Neural progenitor cell (in vitro differentiated cells): ENCODE data around the gene FRAS1. TPM values are rescaled to one million over a fixed set of nuclear protein-coding genes. Genes with fewer than 3 reads are reported as not detected.
A peak's percentile ranks its signal among the peaks of the same experiment; 100 is the strongest.

Source experiments
- DNase-seq: peaks from one replicate; pipeline ENCODE4 v3.0.0-alpha.2; 2016; ENCODE audit warnings: low spot score
- H2AFZ ChIP-seq: fragments of 200-600 bp; sonication (generic); replicated peaks from 2 replicates; pipeline ENCODE4 v1.6.1; 2016; ENCODE audit warnings: antibody characterized with exemption
- H3F3A ChIP-seq: fragments of 200-600 bp; sonication (generic); 2 replicates; pipeline ENCODE4 v1.6.1; 2016; ENCODE audit warnings: antibody characterized with exemption, low read depth
- H3K27ac ChIP-seq: fragments of 200-600 bp; sonication (generic); 2 replicates; pipeline ENCODE4 v1.5.1; 2016; ENCODE audit warnings: mild to moderate bottlenecking
- H3K27me3 ChIP-seq: fragments of 200-600 bp; sonication (generic); 2 replicates; pipeline ENCODE4 v1.6.1; 2016; ENCODE audit warnings: mild to moderate bottlenecking, moderate library complexity
- H3K36me3 ChIP-seq: fragments of 200-600 bp; sonication (generic); 2 replicates; pipeline ENCODE4 v1.5.1; 2016
- H3K4me1 ChIP-seq: fragments of 200-600 bp; sonication (generic); 2 replicates; pipeline ENCODE4 v1.6.1; 2016; ENCODE audit warnings: mixed run types
- H3K4me2 ChIP-seq: fragments of 200-600 bp; sonication (generic); 2 replicates; pipeline ENCODE4 v1.6.1; 2016
- H3K4me3 ChIP-seq: fragments of 200-600 bp; sonication (generic); 2 replicates; pipeline ENCODE4 v1.5.1; 2016
- H3K79me2 ChIP-seq: fragments of 200-600 bp; sonication (generic); 2 replicates; pipeline ENCODE4 v1.6.1; 2016; ENCODE audit warnings: low read depth
- H3K9ac ChIP-seq: fragments of 200-600 bp; sonication (generic); 2 replicates; pipeline ENCODE4 v1.6.1; 2016
- H3K9me3 ChIP-seq: fragments of 200-600 bp; sonication (generic); 2 replicates; pipeline ENCODE4 v1.5.1; 2016; ENCODE audit warnings: low read depth
- H4K20me1 ChIP-seq: fragments of 200-600 bp; sonication (generic); 2 replicates; pipeline ENCODE4 v1.6.1; 2016; ENCODE audit warnings: low read depth
- H3K27ac Mint-ChIP-seq: 3 replicates; pipeline ENCODE4 v1.8.0; 2021; ENCODE audit warnings: mixed read lengths
- H3K27me3 Mint-ChIP-seq: 2 replicates; pipeline ENCODE4 v1.8.0; 2022; ENCODE audit warnings: low read depth, mild to moderate bottlenecking, inconsistent platforms, moderate library complexity, mixed read lengths; ENCODE audit not compliant: insufficient read depth
- H3K36me3 Mint-ChIP-seq: 3 replicates; pipeline ENCODE4 v1.8.0; 2021; ENCODE audit warnings: mixed read lengths
- H3K4me1 Mint-ChIP-seq: 3 replicates; pipeline ENCODE4 v1.8.0; 2021; ENCODE audit warnings: mixed read lengths
- H3K4me3 Mint-ChIP-seq: 3 replicates; pipeline ENCODE4 v1.8.0; 2021; ENCODE audit warnings: mild to moderate bottlenecking, moderate library complexity, mixed read lengths
- H3K9me3 Mint-ChIP-seq: 3 replicates; pipeline ENCODE4 v1.8.0; 2020; ENCODE audit warnings: mixed read lengths
- EZH2 ChIP-seq: fragments of 200-600 bp; sonication (generic); IDR thresholded peaks from 2 replicates; pipeline ENCODE4 v1.6.1; 2017; ENCODE audit warnings: antibody characterized with exemption, mild to moderate bottlenecking, moderate library complexity
- EZH2phosphoT487 ChIP-seq: fragments of 200-600 bp; sonication (generic); IDR thresholded peaks from 2 replicates; pipeline ENCODE4 v1.6.1; 2017; ENCODE audit warnings: antibody characterized with exemption
- total RNA-seq: library from RNA; depleted of rRNA; stranded (reverse); fragments of >200 nt; gene quantifications from 2 replicates; pipeline ENCODE4 v1.2.3, GENCODE V29; 2015; ENCODE audit warnings: low replicate concordance
- TF ChIP-seq, protein P1 (sequence below): fragments of 200-600 bp; sonication (generic); IDR thresholded peaks from 2 replicates; pipeline ENCODE4 v1.5.1; 2017; ENCODE audit warnings: antibody characterized with exemption, mild to moderate bottlenecking

FRAS1 gene
- total RNA-seq, 1 donor from 2014 or later = 21.3 TPM

DNA sequence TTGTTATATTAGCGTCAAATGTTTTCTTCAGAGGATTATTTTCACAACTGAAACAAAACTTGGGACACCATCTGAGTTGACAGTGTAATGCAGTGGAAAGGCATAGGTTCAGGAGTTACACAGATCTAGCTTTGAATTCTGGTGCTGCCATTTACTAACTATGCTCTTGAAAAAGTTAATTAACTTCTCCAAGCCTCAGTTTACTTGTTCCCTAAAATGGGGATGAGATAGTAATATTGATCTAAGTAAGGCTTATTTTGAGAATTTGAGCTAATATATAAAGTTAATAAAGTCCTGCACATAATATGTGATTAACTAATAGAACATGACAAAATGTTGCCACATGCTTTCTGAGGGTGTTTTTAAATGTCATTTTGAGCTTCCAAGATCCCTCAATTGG, 112.6 kb downstream of the FRAS1 start:
- TF ChIP-seq EZH2 (no peak), EZH2phosphoT487 (no peak)
- TF ChIP-seq, protein P1, sequence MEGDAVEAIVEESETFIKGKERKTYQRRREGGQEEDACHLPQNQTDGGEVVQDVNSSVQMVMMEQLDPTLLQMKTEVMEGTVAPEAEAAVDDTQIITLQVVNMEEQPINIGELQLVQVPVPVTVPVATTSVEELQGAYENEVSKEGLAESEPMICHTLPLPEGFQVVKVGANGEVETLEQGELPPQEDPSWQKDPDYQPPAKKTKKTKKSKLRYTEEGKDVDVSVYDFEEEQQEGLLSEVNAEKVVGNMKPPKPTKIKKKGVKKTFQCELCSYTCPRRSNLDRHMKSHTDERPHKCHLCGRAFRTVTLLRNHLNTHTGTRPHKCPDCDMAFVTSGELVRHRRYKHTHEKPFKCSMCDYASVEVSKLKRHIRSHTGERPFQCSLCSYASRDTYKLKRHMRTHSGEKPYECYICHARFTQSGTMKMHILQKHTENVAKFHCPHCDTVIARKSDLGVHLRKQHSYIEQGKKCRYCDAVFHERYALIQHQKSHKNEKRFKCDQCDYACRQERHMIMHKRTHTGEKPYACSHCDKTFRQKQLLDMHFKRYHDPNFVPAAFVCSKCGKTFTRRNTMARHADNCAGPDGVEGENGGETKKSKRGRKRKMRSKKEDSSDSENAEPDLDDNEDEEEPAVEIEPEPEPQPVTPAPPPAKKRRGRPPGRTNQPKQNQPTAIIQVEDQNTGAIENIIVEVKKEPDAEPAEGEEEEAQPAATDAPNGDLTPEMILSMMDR = no peak

DNA sequence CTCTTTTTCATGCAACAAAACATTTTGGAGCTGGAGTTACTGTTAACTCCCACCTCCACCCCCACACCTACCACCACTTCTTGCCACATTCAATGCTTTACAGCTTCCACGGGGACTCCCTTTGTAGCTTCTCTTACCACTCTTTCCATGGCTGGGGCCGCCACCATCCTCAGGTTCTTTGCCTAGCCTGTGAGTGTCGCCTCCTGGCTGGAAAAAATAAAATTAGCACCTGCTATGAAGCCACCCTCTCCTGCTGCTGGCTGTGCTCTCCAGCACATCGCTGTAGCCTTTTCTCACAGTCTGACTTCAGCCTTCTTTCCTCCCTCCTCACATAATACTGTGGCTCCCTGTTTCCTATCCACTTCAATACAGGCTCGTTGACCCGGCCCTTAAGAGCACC, 114.4 kb downstream of the FRAS1 start:
- H3K27ac Mint-ChIP-seq = no peak overlapping the region
- DNase-seq = peak; percentile 18
- H3K27ac ChIP-seq = no peak overlapping the region

More for the DNA sequence above, 112.6 kb downstream of the FRAS1 start:
- Histone ChIP-seq H3K36me3 (no peaks in the 10 kb centered on the region), H3F3A (peaks cover 11% of the 10 kb centered on the region), H3K27me3 (no peaks in the 10 kb centered on the region), H3K9me3 (no peaks in the 10 kb centered on the region), H3K79me2 (peaks cover 4% of the 10 kb centered on the region), H3K27ac (no peak overlapping the region), H3K4me3 (no peak overlapping the region), H3K4me2 (no peak overlapping the region), H2AFZ (no peak overlapping the region), H4K20me1 (no peaks in the 10 kb centered on the region), H3K4me1 (peaks cover 24% of the 10 kb centered on the region), H3K9ac (no peak overlapping the region)
- H3K9me3 Mint-ChIP-seq = no peaks in the 10 kb centered on the region
- H3K4me1 Mint-ChIP-seq = peaks cover 9% of the 10 kb centered on the region
- no peak overlapping the region for H3K27ac Mint-ChIP-seq
- H3K4me3 Mint-ChIP-seq = no peak overlapping the region
- no peak for DNase-seq
- H3K36me3 Mint-ChIP-seq = no peaks in the 10 kb centered on the region
- peaks cover 2% of the 10 kb centered on the region for H3K27me3 Mint-ChIP-seq

DNA sequence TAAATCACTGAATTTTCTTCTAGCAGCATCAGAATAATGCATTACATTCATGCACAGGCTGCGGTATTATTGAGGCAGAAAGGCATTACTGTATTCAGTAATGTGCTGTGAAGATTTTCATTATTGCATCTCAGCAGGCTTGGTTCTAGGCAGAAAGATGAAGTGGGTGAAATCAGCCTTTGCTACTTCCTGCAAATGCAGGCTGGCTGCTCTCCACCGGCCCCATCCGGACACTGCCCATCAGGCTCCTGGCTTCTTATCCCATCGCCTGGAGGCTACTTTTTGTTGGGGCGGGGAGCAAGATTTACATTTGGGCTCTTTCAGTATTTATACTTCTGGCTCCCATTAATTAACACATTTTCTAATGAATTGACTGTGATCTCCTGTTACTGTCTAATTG, 117.8 kb downstream of the FRAS1 start:
- Mint-ChIP-seq H3K4me1 (peaks cover 11% of the 10 kb centered on the region), H3K4me3 (no peak overlapping the region), H3K36me3 (no peaks in the 10 kb centered on the region), H3K9me3 (peaks cover 2% of the 10 kb centered on the region), H3K27ac (no peak overlapping the region), H3K27me3 (peaks cover 2% of the 10 kb centered on the region)
- Histone ChIP-seq H3K36me3 (no peaks in the 10 kb centered on the region), H4K20me1 (no peaks in the 10 kb centered on the region), H2AFZ (no peak overlapping the region), H3K27me3 (no peaks in the 10 kb centered on the region), H3F3A (no peaks in the 10 kb centered on the region), H3K4me1 (peaks cover 11% of the 10 kb centered on the region), H3K79me2 (no peaks in the 10 kb centered on the region), H3K9ac (no peak overlapping the region), H3K27ac (no peak overlapping the region), H3K9me3 (no peaks in the 10 kb centered on the region), H3K4me2 (no peak overlapping the region), H3K4me3 (no peak overlapping the region)
- TF ChIP-seq, protein P1 = no peak
- TF ChIP-seq EZH2 (no peak), EZH2phosphoT487 (no peak)
- no peak for DNase-seq

More for the DNA sequence above, 114.4 kb downstream of the FRAS1 start:
- Histone ChIP-seq H3K27me3 (no peaks in the 10 kb centered on the region), H3K4me2 (no peak overlapping the region), H3K9me3 (no peaks in the 10 kb centered on the region), H3K9ac (no peak overlapping the region), H3K4me3 (no peak overlapping the region), H3K79me2 (peaks cover 4% of the 10 kb centered on the region), H2AFZ (no peak overlapping the region), H3K36me3 (no peaks in the 10 kb centered on the region), H3K4me1 (peaks cover 28% of the 10 kb centered on the region), H3F3A (peaks cover 11% of the 10 kb centered on the region), H4K20me1 (no peaks in the 10 kb centered on the region)
- Mint-ChIP-seq H3K27me3 (peaks cover 2% of the 10 kb centered on the region), H3K36me3 (no peaks in the 10 kb centered on the region), H3K9me3 (peaks cover 2% of the 10 kb centered on the region), H3K4me1 (peaks cover 12% of the 10 kb centered on the region), H3K4me3 (no peak overlapping the region)
- TF ChIP-seq, protein P1 = peak; percentile 16
- no peak for TF ChIP-seq EZH2
